G401.6 (cell line): ENCODE data around the gene MAST2.
"Not testable (repeated sequence)": the region's sequence is repeated elsewhere in the genome, so short reads cannot be mapped to it uniquely, and the experiment has no call there.

Experiments used
- FAIRE-seq: peaks from 2 replicates; lab custom pipeline; 2012; peaks lifted over from hg19 to GRCh38; lab: Jason Lieb, UNC

Gene MAST2

DNA sequence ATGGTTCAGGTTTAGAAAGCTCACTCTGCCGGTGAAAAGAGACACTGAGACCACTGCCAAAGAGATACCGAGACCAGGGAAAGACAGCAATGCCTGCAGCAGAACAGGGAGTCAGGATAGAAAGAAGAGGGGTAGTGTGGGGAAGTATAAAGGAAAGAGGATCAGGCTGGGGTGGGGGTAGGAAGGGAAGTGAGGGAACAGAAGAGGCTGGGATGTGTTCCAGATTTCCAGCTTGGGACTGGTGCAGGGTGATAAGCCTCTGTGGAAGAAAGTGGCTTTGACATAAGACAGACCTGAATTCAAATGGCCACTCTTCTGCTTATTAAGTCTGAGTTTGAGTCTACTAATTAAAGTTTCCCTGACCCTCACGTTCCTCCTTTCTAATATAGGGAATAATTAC lies 223.1 kb downstream of the MAST2 start:
- FAIRE-seq: no peak

DNA sequence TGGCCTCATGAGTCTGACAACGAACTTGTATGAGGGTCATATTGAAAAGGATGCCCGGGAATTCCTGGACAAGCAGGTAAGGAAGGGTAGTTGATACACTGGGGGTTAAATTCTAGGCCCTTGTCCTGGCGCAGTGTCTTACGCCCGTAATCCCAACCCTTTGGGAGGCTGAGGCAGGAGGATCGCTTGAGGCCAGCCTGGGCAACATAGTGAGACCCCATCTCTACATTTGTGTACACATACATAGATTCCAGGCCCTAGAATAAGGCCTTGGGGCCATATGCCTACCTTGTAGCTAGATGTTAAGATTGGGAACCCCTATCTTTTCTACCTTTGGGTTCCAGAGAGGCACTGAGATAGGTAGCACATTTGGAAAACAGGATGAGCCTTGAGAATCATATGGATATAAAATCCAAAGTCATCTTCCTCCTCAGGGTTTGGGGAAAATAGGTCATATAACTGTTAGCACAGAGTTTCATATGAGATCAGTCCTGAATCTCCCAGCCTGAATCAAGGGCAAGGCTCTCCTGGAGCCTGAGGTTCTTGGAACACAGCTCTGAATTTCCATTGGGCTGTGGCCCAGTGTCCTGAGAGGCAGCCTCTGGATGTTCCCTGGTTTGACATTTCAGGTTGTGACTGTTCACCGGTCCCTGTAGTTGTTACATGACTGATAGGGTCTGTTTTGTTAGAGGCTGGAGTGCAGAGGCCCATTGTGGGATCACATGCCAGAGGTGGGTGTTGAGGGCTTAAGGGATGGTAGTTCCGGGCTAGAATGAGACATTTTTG lies 224.6 kb downstream of the MAST2 start:
- no peak for FAIRE-seq

DNA sequence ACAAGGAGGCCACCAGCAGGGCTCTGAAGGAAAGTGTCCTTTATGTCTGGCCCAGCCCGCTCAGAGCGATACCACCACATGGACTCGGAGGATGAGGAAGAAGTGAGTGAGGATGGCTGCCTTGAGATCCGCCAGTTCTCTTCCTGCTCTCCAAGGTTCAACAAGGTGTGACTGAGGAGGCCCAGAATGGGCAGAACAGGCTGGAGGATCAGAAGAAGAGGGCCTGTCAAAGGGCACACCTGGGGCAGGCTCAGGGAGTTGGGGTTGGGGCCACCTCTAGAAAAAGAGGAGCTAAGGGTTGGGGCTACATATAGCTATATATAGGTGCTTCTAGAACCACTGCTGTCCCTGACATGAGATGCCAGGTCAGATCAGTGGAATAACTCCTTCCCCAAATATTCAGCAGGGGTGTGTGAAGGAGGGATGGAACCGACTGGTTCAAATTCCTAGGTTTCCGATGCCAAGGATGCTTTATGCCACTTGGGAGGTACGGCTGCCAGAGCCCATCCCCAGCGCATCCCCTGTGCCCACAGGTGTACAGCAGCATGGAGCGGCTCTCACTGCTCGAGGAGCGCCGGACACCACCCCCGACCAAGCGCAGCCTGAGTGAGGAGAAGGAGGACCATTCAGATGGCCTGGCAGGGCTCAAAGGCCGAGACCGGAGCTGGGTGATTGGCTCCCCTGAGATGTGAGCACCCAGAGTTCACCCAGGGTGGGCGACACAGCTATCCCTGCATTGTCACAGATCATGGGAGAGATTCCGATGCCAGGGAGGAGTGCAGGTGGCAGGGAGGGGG lies 226.9 kb downstream of the MAST2 start:
- FAIRE-seq: no peak

DNA sequence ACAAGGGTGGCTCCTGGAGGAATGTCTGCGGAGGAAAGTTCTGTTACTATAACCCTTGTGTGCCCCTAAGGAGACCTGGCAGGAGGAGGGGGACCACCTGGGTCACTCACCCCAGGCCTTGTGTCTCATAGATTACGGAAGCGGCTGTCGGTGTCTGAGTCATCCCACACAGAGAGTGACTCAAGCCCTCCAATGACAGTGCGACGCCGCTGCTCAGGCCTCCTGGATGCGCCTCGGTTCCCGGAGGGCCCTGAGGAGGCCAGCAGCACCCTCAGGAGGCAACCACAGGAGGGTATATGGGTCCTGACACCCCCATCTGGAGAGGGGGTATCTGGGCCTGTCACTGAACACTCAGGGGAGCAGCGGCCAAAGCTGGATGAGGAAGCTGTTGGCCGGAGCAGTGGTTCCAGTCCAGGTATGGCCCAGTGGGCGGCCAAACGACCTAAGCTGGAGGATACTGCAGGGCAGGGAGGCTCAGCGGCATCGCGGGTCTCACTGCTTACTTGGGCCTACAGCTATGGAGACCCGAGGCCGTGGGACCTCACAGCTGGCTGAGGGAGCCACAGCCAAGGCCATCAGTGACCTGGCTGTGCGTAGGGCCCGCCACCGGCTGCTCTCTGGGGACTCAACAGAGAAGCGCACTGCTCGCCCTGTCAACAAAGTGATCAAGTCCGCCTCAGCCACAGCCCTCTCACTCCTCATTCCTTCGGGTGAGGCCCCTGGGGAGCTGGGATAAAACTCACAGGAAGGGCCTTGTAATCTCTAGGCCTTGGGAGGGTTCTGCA lies 227.7 kb downstream of the MAST2 start:
- no peak for FAIRE-seq

DNA sequence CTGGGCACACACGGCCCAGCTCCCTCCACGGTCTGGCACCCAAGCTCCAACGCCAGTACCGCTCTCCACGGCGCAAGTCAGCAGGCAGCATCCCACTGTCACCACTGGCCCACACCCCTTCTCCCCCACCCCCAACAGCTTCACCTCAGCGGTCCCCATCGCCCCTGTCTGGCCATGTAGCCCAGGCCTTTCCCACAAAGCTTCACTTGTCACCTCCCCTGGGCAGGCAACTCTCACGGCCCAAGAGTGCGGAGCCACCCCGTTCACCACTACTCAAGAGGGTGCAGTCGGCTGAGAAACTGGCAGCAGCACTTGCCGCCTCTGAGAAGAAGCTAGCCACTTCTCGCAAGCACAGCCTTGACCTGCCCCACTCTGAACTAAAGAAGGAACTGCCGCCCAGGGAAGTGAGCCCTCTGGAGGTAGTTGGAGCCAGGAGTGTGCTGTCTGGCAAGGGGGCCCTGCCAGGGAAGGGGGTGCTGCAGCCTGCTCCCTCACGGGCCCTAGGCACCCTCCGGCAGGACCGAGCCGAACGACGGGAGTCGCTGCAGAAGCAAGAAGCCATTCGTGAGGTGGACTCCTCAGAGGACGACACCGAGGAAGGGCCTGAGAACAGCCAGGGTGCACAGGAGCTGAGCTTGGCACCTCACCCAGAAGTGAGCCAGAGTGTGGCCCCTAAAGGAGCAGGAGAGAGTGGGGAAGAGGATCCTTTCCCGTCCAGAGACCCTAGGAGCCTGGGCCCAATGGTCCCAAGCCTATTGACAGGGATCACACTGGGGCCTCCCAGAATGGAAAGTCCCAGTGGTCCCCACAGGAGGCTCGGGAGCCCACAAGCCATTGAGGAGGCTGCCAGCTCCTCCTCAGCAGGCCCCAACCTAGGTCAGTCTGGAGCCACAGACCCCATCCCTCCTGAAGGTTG lies 231.4 kb downstream of the MAST2 start:
- FAIRE-seq: no peak

DNA sequence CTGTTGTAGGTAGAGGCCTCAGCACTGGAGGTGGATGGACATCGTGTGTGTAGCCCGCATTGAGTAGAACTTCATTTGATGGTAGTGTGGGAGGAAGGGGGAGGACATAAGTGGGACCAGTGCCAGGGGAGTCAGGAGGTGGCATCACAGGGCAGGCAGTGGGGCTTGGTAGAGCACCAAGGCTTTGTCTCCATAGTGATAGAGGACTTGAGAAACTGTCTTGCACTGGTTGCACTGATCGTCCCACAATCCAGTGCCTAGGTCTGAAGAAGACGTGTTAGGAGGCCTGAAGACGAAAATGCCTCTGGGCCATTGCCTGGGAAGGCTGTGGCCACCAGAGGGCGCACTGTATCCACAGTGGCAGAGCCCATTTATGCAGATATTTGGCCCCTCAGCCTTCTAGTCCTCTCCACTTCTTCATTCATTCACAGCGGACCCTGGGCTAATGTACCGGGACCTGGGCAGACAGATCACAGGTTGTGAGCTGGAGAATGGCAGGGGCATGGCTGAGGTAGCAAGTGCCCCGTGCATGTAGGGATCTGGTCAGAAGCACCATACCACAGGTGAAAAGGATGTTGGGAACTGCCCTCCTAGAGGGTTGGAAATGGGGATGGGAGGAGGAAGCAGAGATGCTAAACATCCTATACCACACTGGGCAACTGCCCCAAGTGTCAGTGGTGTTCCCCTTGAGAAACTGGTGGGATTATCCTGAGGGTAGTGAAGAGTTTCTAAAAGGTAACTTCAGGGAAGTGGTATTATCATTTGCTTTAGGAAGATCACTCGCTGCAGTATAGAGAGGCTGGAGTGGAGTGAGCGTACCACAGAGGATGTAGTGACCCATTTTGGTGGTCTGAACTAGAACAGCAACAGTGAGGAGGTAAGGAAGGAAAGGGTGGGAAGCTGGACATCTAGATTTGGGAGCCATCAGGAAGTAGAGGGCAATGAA lies 233.8 kb downstream of the MAST2 start:
- no peak for FAIRE-seq

DNA sequence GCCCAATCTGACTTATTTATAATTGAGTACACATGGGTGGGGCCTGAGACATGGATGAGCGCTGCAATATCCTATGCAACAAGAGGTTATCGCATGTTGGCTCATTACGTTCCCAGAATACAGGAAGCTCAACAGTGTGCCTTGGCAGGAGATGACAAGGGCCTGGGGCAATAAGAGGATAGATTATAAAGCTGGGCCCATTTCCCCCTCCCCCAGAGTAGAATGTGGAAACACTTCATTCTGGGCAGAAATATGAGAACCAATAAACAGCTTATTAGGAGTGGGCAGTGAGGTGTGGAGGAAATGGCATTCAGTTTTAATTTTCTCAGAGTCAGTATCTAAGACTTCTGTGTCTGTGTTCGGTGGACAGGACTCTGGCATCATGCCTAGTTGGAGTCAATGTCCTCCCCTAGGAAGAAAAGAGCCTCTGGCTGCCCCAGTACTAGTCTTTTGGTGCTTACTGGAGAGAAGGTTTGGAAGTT lies 236.2 kb downstream of the MAST2 start:
- FAIRE-seq: no peak

DNA sequence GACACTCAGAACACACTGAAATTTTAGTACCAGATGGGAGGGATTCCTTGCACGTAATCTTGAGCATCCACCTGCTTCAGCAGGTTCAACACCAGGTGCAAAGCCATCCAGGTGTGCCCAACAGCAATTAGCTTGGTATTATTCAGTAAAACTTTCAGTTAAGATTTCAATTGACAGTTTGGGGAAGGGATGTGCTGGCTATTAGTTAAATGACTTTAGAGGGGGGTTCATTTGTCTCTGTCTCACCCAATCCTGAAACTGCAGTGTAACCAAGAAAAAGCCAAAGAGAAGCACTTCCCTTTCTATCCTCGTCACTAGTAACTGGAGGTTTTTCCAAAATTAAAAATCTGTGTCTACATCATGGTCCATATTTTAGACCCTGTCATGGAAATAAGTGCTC lies 238.1 kb downstream of the MAST2 start:
- FAIRE-seq: no peak

DNA sequence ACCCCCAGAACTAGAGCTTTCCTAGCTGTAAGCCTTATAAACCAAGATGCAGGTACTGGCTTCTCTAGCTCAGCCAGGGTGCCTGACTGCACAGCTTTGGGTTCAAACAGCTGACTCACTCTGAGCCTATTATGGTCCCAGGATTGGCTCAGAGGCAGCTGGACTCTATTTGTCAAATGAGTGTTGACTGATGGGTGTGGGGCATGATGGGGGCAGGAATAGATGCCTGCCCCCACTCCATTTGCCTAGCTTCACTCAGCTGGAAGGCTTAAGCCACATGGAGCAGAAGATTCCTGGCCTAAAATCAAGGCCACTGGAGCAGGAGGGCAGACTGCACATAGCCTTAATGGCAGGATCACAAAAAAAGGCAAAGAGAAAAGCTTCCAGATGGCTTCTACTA lies 238.6 kb downstream of the MAST2 start:
- no peak for FAIRE-seq

DNA sequence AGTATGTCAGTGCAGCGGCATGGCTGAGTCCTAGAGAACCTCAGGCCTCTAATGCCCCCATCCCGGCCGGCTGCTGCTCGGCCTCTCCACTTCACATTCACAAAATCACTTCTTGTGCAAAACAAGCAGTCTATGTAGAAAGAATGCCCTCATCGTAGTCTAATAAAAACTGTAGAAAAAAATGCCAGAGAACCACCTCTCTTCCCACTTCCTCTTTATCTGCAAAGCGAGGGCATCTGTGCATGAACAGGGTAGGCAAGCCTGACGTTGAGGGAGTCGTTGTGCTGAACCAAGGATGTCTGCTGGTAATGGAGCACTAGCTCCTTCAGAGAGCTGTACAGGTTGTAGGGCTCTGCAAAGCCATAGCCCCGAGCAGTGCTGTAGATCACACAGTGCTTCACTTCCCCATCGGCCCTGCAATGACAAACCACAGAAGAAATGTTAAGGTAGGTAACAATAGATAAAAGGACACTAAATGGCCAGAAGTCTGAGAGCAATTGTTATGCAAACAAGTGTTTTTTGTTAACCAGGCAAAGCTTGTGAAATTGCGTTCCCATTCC lies 240.1 kb downstream of the MAST2 start:
- no peak for FAIRE-seq

DNA sequence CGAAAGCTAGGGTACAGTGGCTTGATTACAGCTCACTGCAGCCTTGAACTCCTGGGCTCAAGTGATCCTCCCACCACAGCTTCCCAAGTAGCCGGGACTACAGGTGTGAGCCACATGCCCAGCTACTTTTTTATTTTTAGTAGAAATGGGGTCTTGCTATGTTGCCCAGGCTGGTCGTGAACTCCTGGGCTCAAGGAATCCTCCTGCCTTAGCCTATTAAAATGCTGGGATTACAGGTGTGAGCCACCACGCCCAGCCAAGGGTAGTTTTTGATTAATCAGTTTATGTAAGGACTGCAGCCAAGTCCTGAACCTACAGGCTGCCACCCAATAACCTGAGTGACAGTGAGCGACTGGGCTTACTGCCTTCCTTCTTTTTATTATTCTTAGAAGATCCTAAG lies 240.7 kb downstream of the MAST2 start:
- no peak for FAIRE-seq

DNA sequence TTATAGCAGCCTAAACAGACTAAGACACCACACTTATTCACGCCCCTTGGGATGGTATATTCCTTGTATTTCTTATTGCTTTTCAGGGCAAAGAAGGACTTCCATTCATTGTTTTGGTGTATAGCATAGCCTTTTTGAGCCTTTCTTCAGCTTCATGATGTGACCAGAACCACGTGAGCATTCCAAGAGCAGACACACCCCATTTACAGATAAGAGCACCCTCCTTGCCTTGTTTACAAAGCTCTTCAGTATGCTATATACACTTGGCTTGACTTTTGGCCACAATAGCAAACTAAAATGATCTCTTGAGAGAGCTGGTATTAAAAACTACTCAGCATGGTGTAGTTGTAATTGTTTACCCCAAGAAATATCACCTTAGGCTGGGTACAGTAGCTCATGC lies 250.3 kb downstream of the MAST2 start:
- no peak for FAIRE-seq

DNA sequence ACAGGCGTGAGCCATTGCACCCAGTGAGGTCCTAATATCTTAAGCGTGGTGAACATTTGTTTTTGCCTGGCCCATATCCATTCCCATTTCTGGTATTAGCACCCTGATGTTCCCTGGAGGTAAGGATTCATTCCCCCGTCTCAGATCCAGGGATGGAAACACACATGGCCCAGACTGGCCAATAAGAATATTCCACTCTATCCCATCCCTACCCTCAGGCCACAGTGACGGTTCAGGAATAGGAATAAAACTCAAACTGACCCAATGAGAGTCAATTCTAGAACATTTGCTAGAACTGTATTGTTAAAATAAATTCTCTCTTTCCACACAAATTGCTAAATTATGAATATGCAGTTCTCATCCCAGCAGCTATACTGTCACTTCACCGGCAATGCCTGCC lies 252.9 kb downstream of the MAST2 start:
- FAIRE-seq: no peak

DNA sequence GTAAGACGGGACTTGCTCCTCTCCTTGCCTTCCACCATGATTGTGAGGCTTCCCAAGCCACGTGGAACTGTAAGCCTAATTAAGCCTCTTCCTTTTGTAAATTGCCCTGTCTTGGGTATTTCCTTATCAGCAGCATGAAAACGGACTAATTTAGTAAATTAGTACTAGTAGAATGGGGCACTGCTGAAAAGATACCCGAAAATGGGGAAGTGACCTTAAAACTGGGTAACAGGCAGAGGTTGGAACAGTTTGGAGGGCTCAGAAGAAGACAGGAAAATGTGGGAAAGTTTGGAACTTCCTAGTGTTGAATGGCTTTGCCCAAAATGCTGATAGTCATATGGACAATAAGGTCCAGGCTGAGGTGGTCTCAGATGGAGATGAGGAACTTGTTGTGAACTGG lies 253.8 kb downstream of the MAST2 start:
- not testable (repeated sequence) for FAIRE-seq

DNA sequence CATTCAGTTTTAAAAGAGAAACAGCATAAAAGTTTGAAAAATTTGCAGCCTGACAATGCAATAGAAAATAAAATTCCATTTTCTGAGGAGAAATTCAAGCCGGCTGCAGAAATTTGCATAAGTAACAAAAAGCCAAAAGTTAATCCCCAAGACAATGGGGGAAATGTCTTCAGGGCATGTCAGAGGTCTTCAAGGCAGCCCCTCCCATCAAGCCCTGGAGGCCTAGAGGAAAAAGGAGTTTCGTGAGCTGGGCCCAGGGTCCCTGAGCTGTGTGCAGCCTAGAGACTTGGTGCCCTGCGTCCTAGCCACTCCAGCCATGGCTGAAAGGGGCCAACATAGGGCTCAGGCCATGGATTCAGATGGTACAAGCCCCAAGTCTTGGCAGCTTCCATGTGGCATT lies 254.4 kb downstream of the MAST2 start:
- FAIRE-seq: no peak

DNA sequence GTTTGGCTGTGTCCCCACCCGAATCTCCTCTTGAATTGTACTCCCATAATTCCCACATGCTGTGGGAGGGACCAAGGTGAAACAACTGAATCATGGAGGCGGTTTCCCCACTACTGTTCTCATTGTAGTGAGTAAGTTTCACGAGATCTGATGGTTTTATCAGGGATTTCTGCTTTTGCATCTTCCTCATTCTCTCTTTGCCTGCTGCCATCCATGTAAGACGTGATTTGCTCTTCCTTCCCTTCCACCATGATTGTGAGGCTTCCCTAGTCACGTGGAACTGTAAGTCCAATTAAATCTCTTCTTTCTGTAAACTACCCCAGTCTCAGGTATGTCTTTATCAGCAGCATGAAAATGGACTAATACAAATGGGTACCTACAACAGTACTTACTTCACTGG lies 255.5 kb downstream of the MAST2 start:
- FAIRE-seq: no peak

DNA sequence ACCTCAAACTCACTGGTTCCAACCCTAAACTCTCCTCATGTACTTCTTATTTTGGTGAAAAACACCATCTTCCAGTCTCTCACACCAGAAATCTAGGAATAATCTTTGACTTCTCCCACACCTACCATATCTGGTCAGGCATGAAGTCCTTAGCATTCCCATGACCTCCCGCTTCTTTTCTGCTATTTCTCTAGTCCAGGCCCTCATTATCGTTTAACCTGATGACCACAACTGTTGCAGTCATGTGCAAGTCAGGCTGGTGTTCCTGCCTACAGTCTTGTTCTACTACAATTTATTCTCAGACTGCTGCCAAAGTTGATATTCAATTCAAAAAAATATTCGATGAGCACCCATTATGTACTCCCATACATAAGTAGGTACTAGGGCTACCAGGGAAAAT lies 257.7 kb downstream of the MAST2 start:
- no peak for FAIRE-seq

DNA sequence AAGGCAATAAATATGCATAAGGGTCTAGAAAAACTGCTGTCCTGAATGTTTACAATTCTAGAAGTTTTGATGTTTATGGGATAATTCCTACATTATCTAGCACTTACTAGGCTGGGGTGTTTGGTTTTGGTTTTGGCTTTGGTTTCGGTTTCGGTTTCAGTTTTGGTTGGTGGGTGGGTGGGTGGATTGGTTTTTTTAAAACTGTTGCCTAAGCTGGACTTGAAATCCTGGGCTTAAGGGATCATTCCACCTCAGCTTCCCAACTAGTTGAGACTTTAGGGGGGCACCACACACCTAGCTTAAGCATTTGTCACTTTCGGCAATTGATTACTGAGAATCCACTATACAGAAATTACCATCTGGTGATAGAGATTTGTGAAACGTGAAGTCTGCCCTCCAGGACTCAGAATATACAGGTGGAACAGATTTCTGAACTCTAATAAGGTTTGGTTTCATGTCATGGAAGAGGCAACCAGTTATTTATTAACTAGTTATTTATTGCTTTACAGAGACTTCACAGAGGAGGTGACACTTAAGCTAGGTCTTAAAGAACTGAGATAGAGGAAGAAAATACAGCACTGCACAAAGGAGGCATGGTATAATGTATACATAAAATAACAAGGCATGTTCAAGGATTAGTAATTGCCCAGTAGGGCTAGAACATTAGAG lies 259.4 kb downstream of the MAST2 start:
- FAIRE-seq: no peak

DNA sequence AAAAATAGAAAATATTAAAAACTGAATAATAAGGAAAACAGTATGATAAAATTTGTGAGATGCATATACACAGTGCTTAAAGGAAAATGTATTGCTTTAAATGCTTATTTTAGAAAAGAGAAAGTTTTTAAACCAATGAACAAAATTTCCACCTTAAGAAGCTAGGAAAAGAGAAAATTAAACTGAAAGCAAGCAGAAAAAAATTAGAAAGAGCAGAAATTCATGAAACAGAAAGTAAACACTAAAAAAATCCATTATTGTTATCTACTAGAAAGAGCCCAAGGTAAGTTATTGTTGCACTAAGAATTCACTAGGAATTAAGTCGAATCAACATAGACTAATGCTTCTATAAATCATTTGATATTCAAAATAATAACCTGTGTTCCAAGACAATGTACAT lies 261.3 kb downstream of the MAST2 start:
- peak; percentile 69 for FAIRE-seq

DNA sequence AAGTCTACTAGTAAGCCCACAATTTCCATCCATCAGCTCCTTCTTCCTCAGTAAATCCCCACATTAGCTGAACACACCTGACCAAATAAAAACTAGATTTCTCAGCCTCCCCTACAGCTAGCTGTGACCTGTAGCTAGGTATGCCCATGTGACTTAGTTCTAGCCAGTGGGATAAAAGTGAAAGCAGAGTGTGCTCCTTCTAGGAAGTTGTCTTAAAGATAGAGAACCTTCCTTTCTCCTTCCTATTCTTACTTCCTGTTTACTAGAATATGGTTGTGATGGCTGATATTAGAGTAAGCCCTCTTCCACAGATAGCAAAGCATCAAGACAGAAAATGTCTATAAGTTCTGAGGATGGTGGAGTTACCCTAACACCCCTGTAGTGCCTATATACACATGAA lies 262.0 kb downstream of the MAST2 start:
- no peak for FAIRE-seq
